Measurements from ENCODE around the gene RHOBTB1. TPM values are rescaled to one million over a fixed set of nuclear protein-coding genes. Genes with fewer than 3 reads are reported as not detected.

RHOBTB1 gene
- total and polyA plus RNA-seq, 4 donors = 5.1 to 22.8 (median 12.2) TPM

DNA sequence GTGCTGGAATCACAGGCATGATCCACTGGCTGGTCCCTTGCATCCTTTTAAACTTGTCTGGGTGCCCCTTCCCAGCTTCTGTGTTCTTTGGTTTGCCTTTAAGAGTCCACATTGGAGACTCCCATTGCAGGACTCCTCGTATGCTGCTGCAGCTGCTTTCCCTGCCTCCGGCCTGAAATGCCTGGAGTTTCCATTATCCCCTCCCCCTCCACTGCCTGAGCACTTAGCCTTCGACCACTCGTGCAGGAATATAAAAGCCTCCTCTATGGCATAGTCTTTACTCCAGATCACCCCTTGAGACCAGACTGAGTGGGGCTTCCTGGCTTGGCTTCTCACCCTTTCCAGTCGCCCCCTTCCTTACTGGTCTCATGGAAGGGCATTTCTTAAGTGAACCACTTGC, 80.2 kb downstream of the RHOBTB1 start:
- no peak overlapping the region for H3K4me3 ChIP-seq (ENCODE audit: low read length in 2 of 2)
- DNase-seq (no peak), ATAC-seq (ENCODE audit: low FRiP score) (no peak)
- no peak overlapping the region for H3K27ac ChIP-seq (ENCODE audit: low read depth in 1 of 2, low read length in 2 of 2)
- no peaks in the 10 kb centered on the region for H3K27me3 ChIP-seq (ENCODE audit: control insufficient read depth in 1 of 2, insufficient read depth in 2 of 2, low read length in 1 of 2)
- H3K9me3 ChIP-seq (ENCODE audit: control insufficient read depth, low read length) = no peaks in the 10 kb centered on the region
- no peaks in the 10 kb centered on the region for H3K4me1 ChIP-seq (ENCODE audit: control insufficient read depth in 1 of 2, insufficient read depth in 2 of 2, low read length in 2 of 2)
- 72 to 82% methylated on average over 5 of the region's 5 CpGs for WGBS, 2 donors
- intact Hi-C loops (cut with DNase I) = no loop called here
- no peaks in the 10 kb centered on the region for H3K36me3 ChIP-seq (ENCODE audit: control insufficient read depth in 1 of 2, insufficient read depth in 2 of 2, low read length in 1 of 2)

- H3K4me3 ChIP-seq (ENCODE audit: low read length in 2 of 2) = no peak overlapping the region
- no peak for ATAC-seq (ENCODE audit: low FRiP score)
- no peaks in the 10 kb centered on the region for H3K27me3 ChIP-seq (ENCODE audit: control insufficient read depth in 1 of 2, insufficient read depth in 2 of 2, low read length in 1 of 2)
- H3K27ac ChIP-seq (ENCODE audit: low read depth in 1 of 2, low read length in 2 of 2) = no peak overlapping the region
- H3K4me1 ChIP-seq (ENCODE audit: control insufficient read depth in 1 of 2, insufficient read depth in 2 of 2, low read length in 2 of 2) = no peaks in the 10 kb centered on the region
- intact Hi-C loops (cut with DNase I) = no loop called here
- DNase-seq = no peak
- no peaks in the 10 kb centered on the region for H3K36me3 ChIP-seq (ENCODE audit: control insufficient read depth in 1 of 2, insufficient read depth in 2 of 2, low read length in 1 of 2)
- no peaks in the 10 kb centered on the region for H3K9me3 ChIP-seq (ENCODE audit: control insufficient read depth, low read length)
Measured at GRCh38 chr10:60862517-60862916, 81.5 kb downstream of the RHOBTB1 start.

- ATAC-seq (ENCODE audit: low FRiP score) = no peak
- Histone ChIP-seq H3K9me3 (ENCODE audit: control insufficient read depth, low read length) (peaks cover 1% of the 10 kb centered on the region), H3K27me3 (ENCODE audit: control insufficient read depth in 1 of 2, insufficient read depth in 2 of 2, low read length in 1 of 2) (no peaks in the 10 kb centered on the region), H3K4me1 (ENCODE audit: control insufficient read depth in 1 of 2, insufficient read depth in 2 of 2, low read length in 2 of 2) (no peaks in the 10 kb centered on the region), H3K4me3 (ENCODE audit: low read length in 2 of 2) (no peak overlapping the region), H3K36me3 (ENCODE audit: control insufficient read depth in 1 of 2, insufficient read depth in 2 of 2, low read length in 1 of 2) (no peaks in the 10 kb centered on the region), H3K27ac (ENCODE audit: low read depth in 1 of 2, low read length in 2 of 2) (no peak overlapping the region)
- 97 to 98% methylated on average over 2 of the region's 2 CpGs for WGBS, 2 donors
- DNase-seq = no peak
- intact Hi-C loops (cut with DNase I) = no loop called here
Measured at GRCh38 chr10:60856405-60856804, 87.6 kb downstream of the RHOBTB1 start.

DNA sequence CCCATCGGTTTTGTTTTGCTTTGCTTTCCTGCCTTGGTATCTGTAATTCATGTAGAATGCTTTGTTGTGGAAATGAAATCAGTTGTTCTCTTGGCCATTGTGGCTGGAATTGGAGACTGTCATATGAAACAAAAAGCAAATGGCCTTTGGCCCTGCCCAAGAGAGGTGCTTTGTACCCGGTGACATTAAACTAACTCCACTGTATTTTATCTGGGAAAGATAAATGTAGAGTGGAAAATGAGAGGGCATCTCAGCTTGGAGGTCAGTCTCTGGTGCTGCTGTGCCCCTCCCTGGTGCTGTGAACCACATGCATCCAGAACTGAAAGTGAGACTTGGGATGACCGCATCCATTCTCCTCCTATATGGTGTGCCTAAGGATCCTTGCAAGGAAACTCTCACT, 90.3 kb downstream of the RHOBTB1 start:
- Histone ChIP-seq H3K4me1 (ENCODE audit: control insufficient read depth in 1 of 2, insufficient read depth in 2 of 2, low read length in 2 of 2) (no peaks in the 10 kb centered on the region), H3K36me3 (ENCODE audit: control insufficient read depth in 1 of 2, insufficient read depth in 2 of 2, low read length in 1 of 2) (no peaks in the 10 kb centered on the region), H3K27ac (ENCODE audit: low read depth in 1 of 2, low read length in 2 of 2) (no peak overlapping the region), H3K27me3 (ENCODE audit: control insufficient read depth in 1 of 2, insufficient read depth in 2 of 2, low read length in 1 of 2) (no peaks in the 10 kb centered on the region), H3K4me3 (ENCODE audit: low read length in 2 of 2) (no peak overlapping the region), H3K9me3 (ENCODE audit: control insufficient read depth, low read length) (peaks cover 3% of the 10 kb centered on the region)
- WGBS, 2 donors = 88 to 92% methylated on average over 3 of the region's 3 CpGs
- intact Hi-C loops (cut with DNase I) = no loop called here
- ATAC-seq (ENCODE audit: low FRiP score) = no peak
- DNase-seq = no peak

- ATAC-seq (ENCODE audit: low FRiP score) (no peak), DNase-seq (no peak)
- Histone ChIP-seq H3K36me3 (ENCODE audit: control insufficient read depth in 1 of 2, insufficient read depth in 2 of 2, low read length in 1 of 2) (no peaks in the 10 kb centered on the region), H3K4me1 (ENCODE audit: control insufficient read depth in 1 of 2, insufficient read depth in 2 of 2, low read length in 2 of 2) (no peaks in the 10 kb centered on the region), H3K27ac (ENCODE audit: low read depth in 1 of 2, low read length in 2 of 2) (no peak overlapping the region), H3K4me3 (ENCODE audit: low read length in 2 of 2) (no peak overlapping the region), H3K27me3 (ENCODE audit: control insufficient read depth in 1 of 2, insufficient read depth in 2 of 2, low read length in 1 of 2) (no peaks in the 10 kb centered on the region), H3K9me3 (ENCODE audit: control insufficient read depth, low read length) (peaks cover 3% of the 10 kb centered on the region)
- intact Hi-C loops (cut with DNase I) = no loop called here
- 40 to 46% methylated on average over 4 of the region's 4 CpGs for WGBS, 2 donors
Measured at GRCh38 chr10:60853107-60853506, 90.9 kb downstream of the RHOBTB1 start.

GRCh38 chr10:60849740-60850139, 94.2 kb downstream of the RHOBTB1 start:
- H3K4me1 ChIP-seq (ENCODE audit: control insufficient read depth in 1 of 2, insufficient read depth in 2 of 2, low read length in 2 of 2) = no peaks in the 10 kb centered on the region
- H3K4me3 ChIP-seq (ENCODE audit: low read length in 2 of 2) = no peak overlapping the region
- no peak overlapping the region for H3K27ac ChIP-seq (ENCODE audit: low read depth in 1 of 2, low read length in 2 of 2)
- DNase-seq (no peak), ATAC-seq (ENCODE audit: low FRiP score) (no peak)
- 67 to 85% methylated on average over 1 of the region's 1 CpG for WGBS, 2 donors
- no peaks in the 10 kb centered on the region for H3K27me3 ChIP-seq (ENCODE audit: control insufficient read depth in 1 of 2, insufficient read depth in 2 of 2, low read length in 1 of 2)
- intact Hi-C loops (cut with DNase I) = no loop called here
- peaks cover 2% of the 10 kb centered on the region for H3K9me3 ChIP-seq (ENCODE audit: control insufficient read depth, low read length)
- no peaks in the 10 kb centered on the region for H3K36me3 ChIP-seq (ENCODE audit: control insufficient read depth in 1 of 2, insufficient read depth in 2 of 2, low read length in 1 of 2)

DNA sequence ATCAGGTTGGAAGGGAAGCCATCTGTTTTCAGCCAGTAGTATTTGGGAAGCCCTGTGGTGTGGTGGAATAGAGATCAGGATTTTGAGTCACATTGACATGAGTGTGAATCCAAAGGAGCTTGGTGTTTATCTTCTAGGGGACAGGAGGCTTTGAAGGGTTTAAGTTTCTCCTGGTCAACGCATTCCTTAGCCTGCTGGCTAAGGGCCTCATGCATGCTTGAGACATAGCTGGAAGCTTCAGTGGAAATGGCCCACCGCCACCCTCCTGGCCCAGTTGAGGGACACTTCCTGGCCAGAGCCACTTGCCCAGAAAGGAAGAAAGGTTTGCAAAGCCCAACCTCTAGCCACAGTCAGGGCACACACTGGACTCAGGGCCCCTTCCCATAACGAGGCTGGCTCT, 94.8 kb downstream of the RHOBTB1 start:
- WGBS, 2 donors = 5 to 10% methylated on average over 3 of the region's 3 CpGs
- ATAC-seq (ENCODE audit: low FRiP score) (no peak), DNase-seq (peak in 1 of 2 donors; percentile 61)
- Histone ChIP-seq H3K4me1 (ENCODE audit: control insufficient read depth in 1 of 2, insufficient read depth in 2 of 2, low read length in 2 of 2) (no peaks in the 10 kb centered on the region), H3K4me3 (ENCODE audit: low read length in 2 of 2) (no peak overlapping the region), H3K36me3 (ENCODE audit: control insufficient read depth in 1 of 2, insufficient read depth in 2 of 2, low read length in 1 of 2) (no peaks in the 10 kb centered on the region), H3K9me3 (ENCODE audit: control insufficient read depth, low read length) (peaks cover 2% of the 10 kb centered on the region), H3K27ac (ENCODE audit: low read depth in 1 of 2, low read length in 2 of 2) (no peak overlapping the region), H3K27me3 (ENCODE audit: control insufficient read depth in 1 of 2, insufficient read depth in 2 of 2, low read length in 1 of 2) (no peaks in the 10 kb centered on the region)
- intact Hi-C loops (cut with DNase I) = no loop called here

- ATAC-seq (ENCODE audit: low FRiP score) = no peak
- Histone ChIP-seq H3K4me1 (ENCODE audit: control insufficient read depth in 1 of 2, insufficient read depth in 2 of 2, low read length in 2 of 2) (no peaks in the 10 kb centered on the region), H3K9me3 (ENCODE audit: control insufficient read depth, low read length) (peaks cover 2% of the 10 kb centered on the region), H3K27ac (ENCODE audit: low read depth in 1 of 2, low read length in 2 of 2) (no peak overlapping the region), H3K4me3 (ENCODE audit: low read length in 2 of 2) (no peak overlapping the region), H3K27me3 (ENCODE audit: control insufficient read depth in 1 of 2, insufficient read depth in 2 of 2, low read length in 1 of 2) (no peaks in the 10 kb centered on the region), H3K36me3 (ENCODE audit: control insufficient read depth in 1 of 2, insufficient read depth in 2 of 2, low read length in 1 of 2) (no peaks in the 10 kb centered on the region)
- WGBS, 2 donors = 63 to 68% methylated on average over 5 of the region's 5 CpGs
- intact Hi-C loops (cut with DNase I) = no loop called here
- DNase-seq = no peak
Measured at GRCh38 chr10:60848680-60849079, 95.3 kb downstream of the RHOBTB1 start.

- intact Hi-C loops (cut with DNase I) = no loop called here
- no peak for DNase-seq
- no peak for ATAC-seq (ENCODE audit: low FRiP score)
- H3K4me1 ChIP-seq (ENCODE audit: control insufficient read depth in 1 of 2, insufficient read depth in 2 of 2, low read length in 2 of 2) = no peaks in the 10 kb centered on the region
- H3K9me3 ChIP-seq (ENCODE audit: control insufficient read depth, low read length) = peaks cover 2% of the 10 kb centered on the region
- H3K27me3 ChIP-seq (ENCODE audit: control insufficient read depth in 1 of 2, insufficient read depth in 2 of 2, low read length in 1 of 2) = no peaks in the 10 kb centered on the region
- 4 to 6% methylated on average over 1 of the region's 1 CpG for WGBS, 2 donors
- peak overlapping the region in 1 of 2 donors; percentile 39 for H3K27ac ChIP-seq (ENCODE audit: low read depth in 1 of 2, low read length in 2 of 2)
- H3K4me3 ChIP-seq (ENCODE audit: low read length in 2 of 2) = no peak overlapping the region
- no peaks in the 10 kb centered on the region for H3K36me3 ChIP-seq (ENCODE audit: control insufficient read depth in 1 of 2, insufficient read depth in 2 of 2, low read length in 1 of 2)
Measured at GRCh38 chr10:60848126-60848525, 95.9 kb downstream of the RHOBTB1 start.
